DND-41 (cell line): Measurements from ENCODE around the gene IL17RD.

Experiments used
- ATAC-seq: fragments of 200-7000 bp; cut with Tn5 transposase; 3 replicates; pipeline ENCODE4 v1.9.1; 2021; ENCODE audit warnings: low read depth; ENCODE audit not compliant: insufficient read depth
- DNase-seq: peaks from one replicate; pipeline ENCODE4 v3.0.0-alpha.2; 2020
- H2AFZ ChIP-seq: 2 replicates; pipeline ENCODE4 v1.6.0; 2012; ENCODE audit warnings: low read depth, low read length
- H3K27ac ChIP-seq: 2 replicates; pipeline ENCODE4 v1.5.1; 2012; ENCODE audit warnings: low read length, inconsistent platforms
- H3K27me3 ChIP-seq: fragments of 200-600 bp; sonication (generic); 2 replicates; pipeline ENCODE4 v1.6.0; 2012; ENCODE audit warnings: low read length, mild to moderate bottlenecking, inconsistent platforms; ENCODE audit not compliant: insufficient read depth, poor library complexity
- H3K36me3 ChIP-seq: 2 replicates; pipeline ENCODE4 v1.5.1; 2012; ENCODE audit warnings: low read length, inconsistent platforms; ENCODE audit not compliant: insufficient read depth
- H3K4me1 ChIP-seq: 2 replicates; pipeline ENCODE4 v1.5.1; 2012; ENCODE audit warnings: mild to moderate bottlenecking, low read length; ENCODE audit not compliant: insufficient read depth
- H3K4me2 ChIP-seq: 2 replicates; pipeline ENCODE4 v1.6.0; 2012; ENCODE audit warnings: mild to moderate bottlenecking, moderate library complexity, low read length, inconsistent platforms; ENCODE audit not compliant: insufficient read depth
- H3K4me3 ChIP-seq, 2 experiments: fragments of 200-600 bp in 1 of 2; shearing (Covaris generic) in 1 of 2; 2 replicates each; pipeline ENCODE4 v1.5.1; 2012 to 2016; ENCODE audit warnings: inconsistent platforms in 2 of 2, low read length in 2 of 2, mild to moderate bottlenecking in 2 of 2, low read depth in 1 of 2, moderate library complexity in 1 of 2
- H3K79me2 ChIP-seq: 2 replicates; pipeline ENCODE4 v1.6.0; 2012; ENCODE audit warnings: low read length, inconsistent platforms; ENCODE audit not compliant: insufficient read depth
- H3K9ac ChIP-seq: 2 replicates; pipeline ENCODE4 v1.6.0; 2012; ENCODE audit warnings: low read depth, mild to moderate bottlenecking, inconsistent platforms, low read length, moderate library complexity
- H3K9me3 ChIP-seq: 2 replicates; pipeline ENCODE4 v1.5.1; 2012; ENCODE audit warnings: low read length, moderate library complexity, mild to moderate bottlenecking, inconsistent platforms; ENCODE audit not compliant: insufficient read depth, severe bottlenecking
- H4K20me1 ChIP-seq: 2 replicates; pipeline ENCODE4 v1.6.0; 2012; ENCODE audit warnings: low read length; ENCODE audit not compliant: insufficient read depth
- CTCF ChIP-seq: IDR thresholded peaks from 2 replicates; pipeline ENCODE4 v1.5.1; 2012; ENCODE audit warnings: borderline replicate concordance, low read length, moderate library complexity, mild to moderate bottlenecking; ENCODE audit not compliant: poor library complexity, severe bottlenecking; ENCODE audit errors: extremely low read depth
- EZH2 ChIP-seq: IDR thresholded peaks from 3 replicates; pipeline ENCODE4 v1.6.1; 2012; ENCODE audit warnings: borderline replicate concordance, low read depth, mild to moderate bottlenecking, moderate library complexity, low read length, inconsistent platforms; ENCODE audit not compliant: severe bottlenecking

IL17RD gene

GRCh38 chr3:57176045-57176444 lies 10.9 kb upstream of the IL17RD start:
- Histone ChIP-seq H3K4me1 (no peaks in the 10 kb centered on the region), H4K20me1 (no peaks in the 10 kb centered on the region), H3K4me2 (no peak overlapping the region), H3K27ac (no peak overlapping the region), H3K36me3 (no peaks in the 10 kb centered on the region), H3K9ac (no peak overlapping the region), H3K27me3 (peaks cover 10% of the 10 kb centered on the region), H2AFZ (no peak overlapping the region), H3K79me2 (no peaks in the 10 kb centered on the region), H3K4me3 (no peak overlapping the region), H3K9me3 (no peaks in the 10 kb centered on the region)
- DNase-seq (no peak), ATAC-seq (no peak)
- no peak for TF ChIP-seq CTCF
- TF ChIP-seq EZH2 = no peak

- Histone ChIP-seq H3K4me3 (no peak overlapping the region), H3K27me3 (peaks cover 8% of the 10 kb centered on the region), H2AFZ (no peak overlapping the region), H3K9me3 (no peaks in the 10 kb centered on the region), H3K27ac (no peak overlapping the region), H3K79me2 (no peaks in the 10 kb centered on the region), H4K20me1 (no peaks in the 10 kb centered on the region), H3K4me2 (no peak overlapping the region), H3K36me3 (no peaks in the 10 kb centered on the region), H3K4me1 (peaks cover 8% of the 10 kb centered on the region; the same call in 1 of the 2 replicates), H3K9ac (no peak overlapping the region)
- TF ChIP-seq EZH2 (no peak), CTCF (no peak)
- no peak for ATAC-seq
- DNase-seq = no peak
Measured at GRCh38 chr3:57173687-57174086, 8.5 kb upstream of the IL17RD start.

- Histone ChIP-seq H3K27me3 (peaks cover 11% of the 10 kb centered on the region), H3K79me2 (no peaks in the 10 kb centered on the region), H4K20me1 (no peaks in the 10 kb centered on the region), H3K36me3 (no peaks in the 10 kb centered on the region), H3K4me2 (no peak overlapping the region), H3K4me3 (no peak overlapping the region), H2AFZ (no peak overlapping the region), H3K9me3 (no peaks in the 10 kb centered on the region), H3K9ac (no peak overlapping the region), H3K4me1 (peaks cover 8% of the 10 kb centered on the region; the same call in 1 of the 2 replicates), H3K27ac (no peak overlapping the region)
- ATAC-seq (no peak), DNase-seq (no peak)
- TF ChIP-seq EZH2 = no peak
- no peak for TF ChIP-seq CTCF
Measured at GRCh38 chr3:57170946-57171345, 5.8 kb upstream of the IL17RD start.
